ENCODE results near the gene SMAD6. TPM values are rescaled to one million over a fixed set of nuclear protein-coding genes. Genes with fewer than 3 reads are reported as not detected.

Gene SMAD6
- total RNA-seq, 2 donors from 2014 or later: 0.19 TPM; not detected in 1

DNA sequence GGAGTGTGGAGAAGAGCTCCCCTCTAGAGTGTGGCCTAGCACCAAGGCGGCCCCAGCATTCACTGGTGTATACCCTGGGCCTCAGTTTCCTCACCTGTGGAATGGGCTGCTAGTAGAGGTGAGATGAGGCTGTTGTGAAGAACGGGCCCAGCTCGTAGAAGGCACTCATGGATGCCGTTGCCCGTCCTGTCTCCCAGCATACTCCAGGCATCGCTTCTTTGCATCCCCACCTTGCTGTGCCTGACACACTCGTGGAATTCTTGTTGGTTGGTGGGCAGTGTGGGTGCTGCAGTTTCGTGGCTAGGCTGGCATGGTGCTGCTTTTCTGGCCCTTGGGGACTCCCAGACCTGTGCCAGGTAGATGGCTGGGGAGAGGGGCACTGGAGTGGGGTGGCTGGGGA is 76.7 kb downstream of the SMAD6 start:
- no peak overlapping the region for H3K4me3 Mint-ChIP-seq
- no peaks in the 10 kb centered on the region for H3K9me3 Mint-ChIP-seq
- H3K27ac Mint-ChIP-seq: no peak overlapping the region
- no peak for ATAC-seq (replicated peaks)
- H3K4me1 Mint-ChIP-seq: no peaks in the 10 kb centered on the region
- H3K27me3 Mint-ChIP-seq: peaks cover 3% of the 10 kb centered on the region
- no peaks in the 10 kb centered on the region for H3K36me3 Mint-ChIP-seq (ENCODE audit: low read depth)

DNA sequence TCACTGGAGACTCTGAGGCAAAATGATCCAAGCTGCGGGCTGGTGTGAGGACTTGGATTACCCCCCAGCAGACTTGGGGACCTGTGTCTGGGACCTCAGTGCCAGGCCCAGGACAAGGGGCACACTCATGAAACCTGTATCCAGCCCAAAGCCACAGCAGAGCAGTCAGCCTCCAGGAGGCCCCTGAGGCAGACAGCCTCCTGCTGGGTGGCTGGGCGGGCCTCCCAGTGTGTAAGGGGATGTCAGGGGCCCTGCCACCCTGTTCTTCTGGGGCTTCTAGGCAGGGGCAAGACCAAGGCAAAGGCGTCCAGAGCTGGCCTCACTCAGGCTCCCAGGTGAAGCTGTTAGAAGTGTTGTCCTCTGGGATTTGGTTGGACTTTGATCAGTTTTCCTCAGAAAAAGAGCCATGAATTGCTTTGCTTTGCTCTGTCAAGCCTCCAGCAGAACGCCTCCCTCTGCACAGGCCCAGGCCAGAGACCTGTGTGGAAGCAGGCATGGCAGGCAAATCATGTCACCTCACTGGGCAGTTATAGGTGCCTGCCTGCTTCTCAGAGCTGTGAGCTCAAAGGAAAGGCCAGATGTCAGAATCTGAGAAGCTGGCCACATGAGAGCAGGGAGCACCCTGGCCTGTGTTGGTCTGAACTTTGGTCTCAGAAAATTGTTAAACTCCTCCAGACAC is 77.4 kb downstream of the SMAD6 start:
- Mint-ChIP-seq H3K27ac (no peak overlapping the region), H3K27me3 (peaks cover 3% of the 10 kb centered on the region)

DNA sequence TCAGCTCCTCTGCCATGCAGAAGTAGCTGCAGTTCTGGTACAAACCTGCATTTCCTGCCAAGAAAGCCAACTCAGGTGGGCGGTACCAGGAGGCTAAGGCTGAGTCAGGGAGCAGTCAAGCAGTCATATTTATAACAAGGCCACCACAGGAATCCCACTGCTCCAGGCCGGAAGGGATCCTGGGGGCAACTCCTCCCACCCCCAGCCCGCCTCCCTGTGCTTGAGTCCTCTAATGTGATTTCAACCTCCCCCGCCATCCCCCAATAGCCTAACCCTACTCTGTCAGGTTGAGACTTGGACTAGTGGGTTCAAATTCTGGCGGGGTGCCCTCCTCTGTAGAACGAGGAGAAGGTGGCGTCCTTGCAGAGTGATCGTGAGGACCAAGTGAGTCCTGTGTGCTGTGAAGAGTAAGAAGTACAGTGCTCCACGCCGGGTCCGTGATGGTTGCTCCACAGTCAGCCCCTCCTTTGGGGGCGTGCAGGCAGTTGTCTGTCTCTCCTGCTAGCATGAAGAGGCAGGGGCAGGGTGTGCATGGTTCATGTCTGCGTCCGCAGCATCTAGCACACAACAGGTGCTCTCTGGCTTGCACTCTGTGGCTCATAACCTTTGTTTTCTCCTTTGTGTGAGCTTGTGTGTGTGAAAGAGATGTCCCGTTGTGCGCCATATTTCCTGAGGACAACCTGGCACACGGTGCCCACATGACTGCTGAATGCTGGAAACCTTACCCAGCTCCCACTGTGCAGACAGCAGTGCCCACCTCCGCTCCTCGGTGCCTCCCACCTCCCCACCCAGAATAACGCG is 78.3 kb downstream of the SMAD6 start:
- Mint-ChIP-seq H3K36me3 (ENCODE audit: low read depth) (no peaks in the 10 kb centered on the region), H3K27ac (no peak overlapping the region), H3K27me3 (peaks cover under 1% of the 10 kb centered on the region), H3K4me3 (no peak overlapping the region), H3K9me3 (no peaks in the 10 kb centered on the region), H3K4me1 (no peaks in the 10 kb centered on the region)
- ATAC-seq (replicated peaks): no peak

More for the DNA sequence above, 77.4 kb downstream of the SMAD6 start:
- Mint-ChIP-seq H3K4me1 (no peaks in the 10 kb centered on the region), H3K4me3 (no peak overlapping the region), H3K9me3 (no peaks in the 10 kb centered on the region), H3K36me3 (ENCODE audit: low read depth) (no peaks in the 10 kb centered on the region)
- no peak for ATAC-seq (replicated peaks)

DNA sequence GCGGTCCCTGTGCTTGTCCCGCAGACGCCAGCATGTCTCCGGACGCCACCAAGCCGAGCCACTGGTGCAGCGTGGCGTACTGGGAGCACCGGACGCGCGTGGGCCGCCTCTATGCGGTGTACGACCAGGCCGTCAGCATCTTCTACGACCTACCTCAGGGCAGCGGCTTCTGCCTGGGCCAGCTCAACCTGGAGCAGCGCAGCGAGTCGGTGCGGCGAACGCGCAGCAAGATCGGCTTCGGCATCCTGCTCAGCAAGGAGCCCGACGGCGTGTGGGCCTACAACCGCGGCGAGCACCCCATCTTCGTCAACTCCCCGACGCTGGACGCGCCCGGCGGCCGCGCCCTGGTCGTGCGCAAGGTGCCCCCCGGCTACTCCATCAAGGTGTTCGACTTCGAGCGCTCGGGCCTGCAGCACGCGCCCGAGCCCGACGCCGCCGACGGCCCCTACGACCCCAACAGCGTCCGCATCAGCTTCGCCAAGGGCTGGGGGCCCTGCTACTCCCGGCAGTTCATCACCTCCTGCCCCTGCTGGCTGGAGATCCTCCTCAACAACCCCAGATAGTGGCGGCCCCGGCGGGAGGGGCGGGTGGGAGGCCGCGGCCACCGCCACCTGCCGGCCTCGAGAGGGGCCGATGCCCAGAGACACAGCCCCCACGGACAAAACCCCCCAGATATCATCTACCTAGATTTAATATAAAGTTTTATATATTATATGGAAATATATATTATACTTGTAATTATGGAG is 79.1 kb downstream of the SMAD6 start:
- no peaks in the 10 kb centered on the region for H3K9me3 Mint-ChIP-seq
- no peak for ATAC-seq (replicated peaks)
- no peak overlapping the region for H3K27ac Mint-ChIP-seq
- H3K4me3 Mint-ChIP-seq: no peak overlapping the region
- H3K4me1 Mint-ChIP-seq: no peaks in the 10 kb centered on the region
- H3K36me3 Mint-ChIP-seq (ENCODE audit: low read depth): no peaks in the 10 kb centered on the region
- no peaks in the 10 kb centered on the region for H3K27me3 Mint-ChIP-seq

DNA sequence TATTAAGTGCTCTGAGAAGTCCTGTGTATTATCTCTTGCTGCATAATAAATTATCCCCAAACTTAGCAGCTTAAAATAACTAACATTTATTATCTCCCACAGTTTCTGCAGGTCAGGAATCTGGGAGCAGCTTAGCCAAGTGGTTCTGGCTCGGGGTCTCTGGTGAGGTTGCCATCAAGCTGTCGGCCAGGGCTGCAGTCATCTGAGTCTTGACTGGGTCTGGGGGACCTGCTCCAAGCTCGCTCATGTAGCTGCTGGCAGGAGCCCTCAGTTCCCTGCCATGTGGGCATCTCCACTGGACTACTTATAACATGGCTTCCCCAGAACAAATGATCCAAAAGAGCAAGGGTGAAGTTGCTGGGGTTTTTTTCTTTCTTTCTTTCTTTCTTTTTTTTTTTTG is 80.7 kb downstream of the SMAD6 start:
- Mint-ChIP-seq H3K4me3 (no peak overlapping the region), H3K27me3 (no peaks in the 10 kb centered on the region), H3K27ac (no peak overlapping the region), H3K4me1 (no peaks in the 10 kb centered on the region), H3K9me3 (no peaks in the 10 kb centered on the region), H3K36me3 (ENCODE audit: low read depth) (no peaks in the 10 kb centered on the region)
- ATAC-seq (replicated peaks): no peak

DNA sequence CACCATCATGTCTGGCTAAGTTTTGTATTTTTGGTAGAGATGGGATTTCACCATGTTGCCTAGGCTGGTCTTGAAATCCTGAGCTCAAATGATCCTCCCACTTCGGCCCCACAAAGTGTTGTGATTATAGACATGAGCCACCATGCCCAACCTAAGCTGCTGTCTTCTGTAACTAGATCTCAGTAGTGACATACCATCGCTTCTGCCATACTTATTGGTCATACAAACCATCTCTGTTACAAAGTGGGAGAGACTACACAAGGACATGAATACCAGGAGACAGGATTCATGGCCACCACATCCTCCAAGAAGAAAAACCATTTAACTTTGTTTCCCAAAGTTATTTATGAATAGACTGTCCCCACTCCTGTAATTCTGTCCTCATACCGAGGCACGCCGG is 81.3 kb downstream of the SMAD6 start:
- ATAC-seq (replicated peaks): no peak
- Mint-ChIP-seq H3K9me3 (no peaks in the 10 kb centered on the region), H3K4me3 (no peak overlapping the region), H3K27ac (no peak overlapping the region), H3K36me3 (ENCODE audit: low read depth) (no peaks in the 10 kb centered on the region), H3K4me1 (no peaks in the 10 kb centered on the region), H3K27me3 (no peaks in the 10 kb centered on the region)

DNA sequence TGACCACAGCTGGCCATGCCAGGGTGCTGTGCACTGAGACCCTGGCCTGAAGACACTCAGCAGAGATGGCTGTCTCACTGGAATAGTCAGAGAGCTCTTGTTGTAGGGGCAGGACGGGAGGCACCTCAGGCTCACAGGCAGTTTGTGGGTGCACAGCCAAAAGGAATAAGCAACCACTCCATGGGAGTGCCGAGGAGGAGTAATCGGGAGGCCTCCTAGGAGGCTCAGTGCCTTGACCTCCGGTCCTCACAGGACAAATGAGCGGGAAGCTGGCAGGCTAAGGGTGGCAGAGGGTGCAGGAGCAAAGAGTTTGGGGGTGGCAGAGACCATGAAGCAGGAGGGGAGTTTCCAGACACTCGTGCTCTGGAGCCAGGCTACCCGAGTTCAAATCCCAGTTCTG is 81.7 kb downstream of the SMAD6 start:
- no peaks in the 10 kb centered on the region for H3K4me1 Mint-ChIP-seq
- H3K9me3 Mint-ChIP-seq: no peaks in the 10 kb centered on the region
- H3K36me3 Mint-ChIP-seq (ENCODE audit: low read depth): no peaks in the 10 kb centered on the region
- H3K27ac Mint-ChIP-seq: no peak overlapping the region
- no peak for ATAC-seq (replicated peaks)
- H3K4me3 Mint-ChIP-seq: no peak overlapping the region
- H3K27me3 Mint-ChIP-seq: no peaks in the 10 kb centered on the region

DNA sequence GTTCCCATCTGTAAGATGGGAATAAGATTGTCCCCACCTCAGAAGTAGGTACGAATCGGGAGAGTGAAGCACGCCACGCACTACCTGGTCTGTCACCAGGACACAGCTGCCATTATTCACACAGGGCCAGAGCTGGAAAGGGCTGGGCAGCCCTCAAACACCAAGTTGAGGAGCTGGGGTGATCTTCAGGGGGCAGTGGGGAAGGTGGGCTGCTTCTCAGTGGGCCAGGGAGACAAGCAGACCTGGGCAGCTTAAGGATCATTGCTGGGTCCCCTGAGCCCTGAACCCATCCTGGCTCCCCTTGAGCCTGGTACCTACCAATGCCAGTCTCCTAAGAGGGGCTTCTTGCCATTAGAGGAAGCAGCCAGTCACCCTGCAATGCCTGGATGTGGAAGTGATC is 82.1 kb downstream of the SMAD6 start:
- Mint-ChIP-seq H3K27me3 (no peaks in the 10 kb centered on the region), H3K9me3 (no peaks in the 10 kb centered on the region), H3K27ac (no peak overlapping the region), H3K36me3 (ENCODE audit: low read depth) (no peaks in the 10 kb centered on the region), H3K4me3 (no peak overlapping the region), H3K4me1 (no peaks in the 10 kb centered on the region)
- no peak for ATAC-seq (replicated peaks)

DNA sequence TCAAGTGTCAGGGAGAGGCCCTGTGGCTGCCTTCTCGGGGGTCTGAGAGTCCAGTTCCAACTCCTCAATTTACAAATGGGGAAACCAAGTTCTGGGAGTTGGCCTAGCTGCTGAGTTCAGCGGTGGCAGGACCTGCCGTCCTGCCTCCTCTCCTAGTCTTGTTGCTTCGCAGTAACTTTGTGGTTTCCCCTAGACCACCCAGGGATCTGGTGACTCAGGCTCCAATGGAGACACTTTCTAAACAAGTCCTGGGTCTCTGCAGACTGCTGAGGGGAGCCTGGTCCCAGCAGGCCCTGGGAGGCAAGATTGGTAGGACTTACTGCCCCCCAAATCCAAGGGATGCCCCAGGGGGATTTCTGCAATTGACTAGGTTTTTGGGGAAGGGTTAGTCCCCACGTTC is 83.6 kb downstream of the SMAD6 start:
- Mint-ChIP-seq H3K27me3 (no peaks in the 10 kb centered on the region), H3K4me3 (no peak overlapping the region), H3K4me1 (no peaks in the 10 kb centered on the region), H3K36me3 (ENCODE audit: low read depth) (no peaks in the 10 kb centered on the region), H3K27ac (no peak overlapping the region), H3K9me3 (no peaks in the 10 kb centered on the region)
- no peak for ATAC-seq (replicated peaks)

DNA sequence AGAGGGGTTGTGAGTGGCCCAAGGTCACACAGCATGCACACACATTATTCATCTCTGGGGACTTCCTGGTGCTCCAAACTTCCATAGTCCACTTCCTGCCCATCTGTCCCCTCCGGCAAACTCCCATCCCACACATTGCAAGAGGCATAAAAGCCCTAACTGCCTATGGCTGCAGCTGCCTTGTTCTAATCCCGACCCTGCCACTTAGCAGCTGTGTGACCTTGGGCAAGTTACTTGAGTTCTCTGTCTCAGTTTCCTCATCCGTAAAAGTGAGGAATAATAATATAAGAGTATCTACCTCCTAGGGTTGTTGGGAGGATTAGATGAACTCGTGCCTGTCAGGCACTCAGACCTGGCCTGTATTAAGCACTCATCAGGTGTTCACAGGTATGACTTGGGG is 84.2 kb downstream of the SMAD6 start:
- H3K4me3 Mint-ChIP-seq: no peak overlapping the region
- no peaks in the 10 kb centered on the region for H3K9me3 Mint-ChIP-seq

DNA sequence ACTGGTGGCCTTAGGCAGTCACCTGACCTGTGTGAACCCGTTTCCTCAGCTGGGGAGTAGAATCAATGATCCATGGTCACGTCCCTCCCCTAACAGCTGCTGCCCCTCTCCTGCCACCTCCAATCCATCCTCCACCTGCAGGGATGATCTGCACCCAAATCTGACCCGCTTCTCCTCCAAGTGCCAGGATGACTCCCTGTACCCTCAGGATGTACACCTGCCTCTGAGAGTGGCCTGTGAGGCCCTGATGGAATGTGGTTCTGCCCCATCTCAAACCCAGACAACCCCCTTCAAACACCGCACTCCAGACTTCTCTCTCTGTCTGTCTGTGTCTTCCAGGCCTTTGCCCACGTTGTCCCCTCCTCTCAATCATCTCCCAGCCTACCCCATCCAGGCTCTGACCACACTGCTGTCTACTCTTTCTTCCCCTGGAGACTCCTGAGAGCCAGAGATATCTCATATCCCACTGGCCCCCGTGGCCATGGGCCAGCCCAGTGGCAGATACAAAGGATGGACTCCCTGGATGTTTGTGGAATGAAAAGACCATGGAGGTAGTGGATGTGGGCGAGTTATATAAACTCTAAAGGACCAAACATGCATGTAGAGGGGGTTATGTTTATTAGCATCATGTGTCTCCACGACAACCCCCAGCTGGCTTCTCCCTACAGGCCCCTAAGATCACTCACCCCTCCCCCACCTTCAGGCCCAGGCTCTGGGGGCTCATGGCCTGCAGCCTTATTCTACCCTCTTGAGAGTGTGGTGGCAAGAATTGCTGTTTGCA is 84.9 kb downstream of the SMAD6 start:
- Mint-ChIP-seq H3K27me3 (no peaks in the 10 kb centered on the region), H3K4me1 (no peaks in the 10 kb centered on the region), H3K4me3 (no peak overlapping the region), H3K36me3 (ENCODE audit: low read depth) (no peaks in the 10 kb centered on the region), H3K27ac (no peak overlapping the region), H3K9me3 (no peaks in the 10 kb centered on the region)
- ATAC-seq (replicated peaks): no peak

More for the DNA sequence above, 84.2 kb downstream of the SMAD6 start:
- H3K4me1 Mint-ChIP-seq: no peaks in the 10 kb centered on the region
- no peaks in the 10 kb centered on the region for H3K36me3 Mint-ChIP-seq (ENCODE audit: low read depth)
- no peaks in the 10 kb centered on the region for H3K27me3 Mint-ChIP-seq
- no peak for ATAC-seq (replicated peaks)
- no peak overlapping the region for H3K27ac Mint-ChIP-seq

DNA sequence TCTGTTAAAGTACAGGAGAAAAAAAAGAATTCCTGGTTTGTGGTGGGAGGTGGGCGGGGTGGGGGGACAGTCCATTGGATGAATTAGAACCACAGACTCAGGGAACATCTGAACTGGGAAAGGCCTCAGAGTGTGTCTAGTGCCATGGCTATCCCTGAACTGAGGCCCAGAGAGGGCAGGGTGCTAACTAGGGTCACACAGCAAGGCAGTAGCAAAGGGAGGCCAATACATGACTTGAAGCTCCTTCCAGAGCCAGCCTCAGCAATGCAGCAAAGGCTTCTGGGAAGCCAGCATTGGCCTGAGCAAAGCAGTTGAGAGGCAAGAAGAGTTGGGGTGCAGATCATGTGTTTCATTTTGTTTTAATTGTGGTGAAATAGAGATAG is 85.4 kb downstream of the SMAD6 start:
- Mint-ChIP-seq H3K4me3 (no peak overlapping the region), H3K4me1 (no peaks in the 10 kb centered on the region), H3K36me3 (ENCODE audit: low read depth) (no peaks in the 10 kb centered on the region), H3K27ac (no peak overlapping the region), H3K27me3 (no peaks in the 10 kb centered on the region), H3K9me3 (no peaks in the 10 kb centered on the region)
- ATAC-seq (replicated peaks): no peak

DNA sequence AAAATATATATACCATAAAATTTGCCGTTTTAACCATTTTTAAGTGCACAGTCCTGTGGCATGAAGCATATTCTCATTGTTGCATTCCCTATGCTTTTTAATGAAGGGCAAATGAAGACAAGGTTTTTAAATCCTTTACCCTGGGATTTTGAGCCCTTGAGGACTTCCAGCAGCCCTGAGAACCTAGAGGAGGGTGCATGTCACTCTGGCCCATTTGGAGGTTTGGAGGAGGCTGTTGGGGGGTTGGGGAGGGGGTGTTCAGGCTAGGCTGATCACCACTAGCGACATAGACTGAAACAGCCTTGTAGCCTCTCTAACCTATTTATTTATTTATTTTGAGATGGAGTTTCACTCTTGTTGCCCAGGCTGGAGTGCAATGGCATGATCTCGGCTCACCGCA is 86.0 kb downstream of the SMAD6 start:
- no peaks in the 10 kb centered on the region for H3K36me3 Mint-ChIP-seq (ENCODE audit: low read depth)
- no peaks in the 10 kb centered on the region for H3K9me3 Mint-ChIP-seq
- no peaks in the 10 kb centered on the region for H3K27me3 Mint-ChIP-seq
- H3K27ac Mint-ChIP-seq: no peak overlapping the region
- no peak for ATAC-seq (replicated peaks)
- H3K4me3 Mint-ChIP-seq: no peak overlapping the region
- H3K4me1 Mint-ChIP-seq: no peaks in the 10 kb centered on the region
